ENCODE data around the gene CSTF1.

DNA sequence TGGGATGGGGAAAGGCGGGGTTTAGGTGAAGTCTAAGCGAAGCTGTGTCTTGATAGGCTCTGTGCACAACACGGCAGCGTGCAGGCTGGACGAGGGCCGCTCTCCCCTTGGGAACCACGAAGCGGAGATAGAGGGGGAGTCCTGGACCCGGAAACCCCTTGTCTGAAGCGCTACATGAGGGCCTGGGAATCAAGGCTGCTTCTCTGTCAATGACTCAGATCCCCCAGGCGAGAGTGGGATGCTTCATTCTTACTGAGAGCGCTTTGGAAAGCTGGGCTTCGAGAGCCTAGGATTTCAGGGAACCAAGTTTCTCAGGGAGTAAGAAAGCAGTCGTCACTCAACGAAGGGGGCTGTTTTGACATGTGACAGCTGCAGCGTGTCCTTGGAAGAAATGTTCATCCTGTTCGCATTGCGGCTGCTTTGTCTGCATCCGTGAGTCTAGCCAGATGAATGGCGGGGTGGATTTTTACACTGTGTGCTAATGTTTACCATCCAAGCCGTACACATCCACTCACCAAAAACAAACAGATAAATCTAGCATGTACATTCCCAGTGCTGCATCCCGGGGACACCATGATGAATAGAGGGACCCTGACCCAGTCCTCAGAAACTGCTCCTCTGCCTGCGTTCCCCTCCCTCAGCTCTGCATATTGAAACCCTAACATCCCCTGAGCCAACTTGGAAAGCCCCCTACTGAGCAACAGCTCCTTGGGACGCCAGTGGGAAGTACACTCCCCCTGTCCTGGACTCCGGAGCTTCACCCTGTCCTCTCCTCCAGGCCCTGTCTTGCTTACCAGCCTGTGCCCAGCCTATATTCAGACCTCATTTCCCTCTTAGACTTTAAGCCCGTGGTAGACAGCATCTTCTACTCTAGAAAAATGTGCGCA is 51.5 kb downstream of the CSTF1 start:
- no peak for TF ChIP-seq PKNOX1 (IDR thresholded peaks at IDR 0.05)
- TF ChIP-seq HDGF (IDR thresholded peaks at IDR 0.05; ENCODE audit: borderline replicate concordance), result no peak
- TF ChIP-seq FOXK2 (IDR thresholded peaks at IDR 0.05), result no peak
- no peak for TF ChIP-seq FOXM1 (IDR thresholded peaks at IDR 0.05; ENCODE audit: borderline replicate concordance)

Measured in HEK293T (cell line).